GM19328 (cell line): ENCODE measurements around the gene SPACA7.

Experiments used
- ATAC-seq: cut with Tn5 transposase; IDR thresholded peaks from one replicate; pipeline ENCODE4 v1.9.1; 2021; ENCODE audit warnings: mild to moderate bottlenecking, moderate library complexity; ENCODE audit not compliant: unreplicated experiment

SPACA7 gene

GRCh38 chr13:112462408-112462807, 86.3 kb downstream of the SPACA7 start:
- no peak for ATAC-seq

GRCh38 chr13:112464720-112465119, 88.6 kb downstream of the SPACA7 start:
- no peak for ATAC-seq

GRCh38 chr13:112465251-112466131, 89.3 kb downstream of the SPACA7 start:
- no peak for ATAC-seq

- no peak for ATAC-seq
These were observed 90.2 kb downstream of the SPACA7 start for GRCh38 chr13:112466132-112467058.

- no peak for ATAC-seq
These were observed 91.1 kb downstream of the SPACA7 start for GRCh38 chr13:112467236-112467635.

GRCh38 chr13:112468069-112468468, 91.9 kb downstream of the SPACA7 start:
- no peak for ATAC-seq

GRCh38 chr13:112469071-112469745, 93.1 kb downstream of the SPACA7 start:
- no peak for ATAC-seq

- no peak for ATAC-seq
These were observed 97.7 kb downstream of the SPACA7 start for GRCh38 chr13:112473818-112474217.

- ATAC-seq: no peak
These were observed 98.7 kb downstream of the SPACA7 start for GRCh38 chr13:112474869-112475268.

- no peak for ATAC-seq
These were observed 99.7 kb downstream of the SPACA7 start for GRCh38 chr13:112475889-112476288.

- ATAC-seq: no peak
These were observed 101.0 kb downstream of the SPACA7 start for GRCh38 chr13:112477070-112477619.

GRCh38 chr13:112479389-112479788, 103.2 kb downstream of the SPACA7 start:
- ATAC-seq: no peak

- no peak for ATAC-seq
These were observed 105.3 kb downstream of the SPACA7 start for GRCh38 chr13:112481458-112481857.

- ATAC-seq: no peak
These were observed 107.1 kb downstream of the SPACA7 start for GRCh38 chr13:112483299-112483698.
